NCI-H345 (cell line): Measurements from ENCODE around the gene TMEM163.

Experiments
- DNase-seq: peaks from one replicate; lab custom pipeline; 2025; lab: John Stamatoyannopoulos, UW

The TMEM163 gene

DNA sequence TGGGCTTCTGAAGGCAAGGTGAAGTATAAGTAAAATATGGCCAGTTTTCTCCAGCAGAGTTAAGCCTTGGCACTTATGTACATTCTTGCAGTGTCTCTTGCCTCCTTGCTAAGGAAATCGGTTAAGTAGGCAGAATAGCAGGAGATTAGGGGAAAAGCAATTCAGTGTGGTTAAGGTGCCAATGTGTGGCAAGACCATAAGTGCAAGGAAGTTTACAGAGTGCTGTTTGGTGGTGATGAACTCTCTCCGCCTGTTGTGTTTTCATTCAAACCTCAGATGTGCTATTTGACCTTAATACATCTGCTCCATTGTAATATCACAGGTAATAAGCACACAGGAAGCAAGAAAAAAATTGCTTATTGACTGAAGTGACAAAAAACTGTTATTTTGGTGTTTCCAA lies 308.8 kb downstream of the TMEM163 start:
- DNase-seq, result no peak

GRCh38 chr2:134408791-134409190 lies 310.0 kb downstream of the TMEM163 start:
- no peak for DNase-seq

GRCh38 chr2:134408386-134408785 lies 310.4 kb downstream of the TMEM163 start:
- no peak for DNase-seq

GRCh38 chr2:134407154-134407890 lies 311.5 kb downstream of the TMEM163 start:
- no peak for DNase-seq

- DNase-seq, result no peak
These were observed 312.1 kb downstream of the TMEM163 start for GRCh38 chr2:134406736-134407135.

GRCh38 chr2:134406311-134406710 lies 312.5 kb downstream of the TMEM163 start:
- no peak for DNase-seq
